ACC112 (cell line): Measurements from ENCODE around the gene ACADM.
"Not testable (repeated sequence)": the region's sequence is repeated elsewhere in the genome, so short reads cannot be mapped to it uniquely, and the experiment has no call there.

ENCODE experiments used
- H2AFZ ChIP-seq: fragments of 200-600 bp; sonication (generic); one replicate; pipeline ENCODE4 v1.6.0; 2017; ENCODE audit warnings: antibody characterized with exemption, low read length; ENCODE audit not compliant: unreplicated experiment
- H3K27ac ChIP-seq: fragments of 200-600 bp; sonication (generic); 2 replicates; pipeline ENCODE4 v1.5.1; 2014; ENCODE audit warnings: low read depth, mild to moderate bottlenecking, antibody characterized with exemption, low read length, moderate library complexity
- H3K27me3 ChIP-seq: fragments of 200-600 bp; sonication (generic); 2 replicates; pipeline ENCODE4 v1.6.1; 2014; ENCODE audit warnings: mild to moderate bottlenecking, antibody characterized with exemption, low read length, moderate library complexity, mixed read lengths; ENCODE audit not compliant: insufficient read depth
- H3K36me3 ChIP-seq: fragments of 200-600 bp; sonication (generic); 2 replicates; pipeline ENCODE4 v1.6.1; 2016; ENCODE audit warnings: mild to moderate bottlenecking, antibody characterized with exemption, low read length, moderate library complexity, mixed read lengths; ENCODE audit not compliant: insufficient read depth
- H3K4me1 ChIP-seq: fragments of 200-600 bp; sonication (generic); one replicate; pipeline ENCODE4 v1.6.1; 2016; ENCODE audit warnings: low read length, mixed read lengths; ENCODE audit not compliant: insufficient read depth, unreplicated experiment, control insufficient read depth
- H3K4me3 ChIP-seq: fragments of 200-600 bp; sonication (generic); 2 replicates; pipeline ENCODE4 v1.5.1; 2014; ENCODE audit warnings: mild to moderate bottlenecking, low read depth, low read length
- H3K79me2 ChIP-seq: fragments of 200-600 bp; sonication (generic); one replicate; pipeline ENCODE4 v1.6.0; 2016; ENCODE audit warnings: low read length; ENCODE audit not compliant: control insufficient read depth, unreplicated experiment, insufficient read depth

Gene ACADM

GRCh38 chr1:75771978-75772377 is 47.5 kb downstream of the ACADM start:
- Histone ChIP-seq H3K27ac (no peak overlapping the region), H3K27me3 (no peaks in the 10 kb centered on the region), H3K4me3 (no peak overlapping the region), H3K79me2 (no peaks in the 10 kb centered on the region), H2AFZ (no peak overlapping the region), H3K4me1 (no peaks in the 10 kb centered on the region), H3K36me3 (no peaks in the 10 kb centered on the region)

GRCh38 chr1:75777812-75778211 is 53.3 kb downstream of the ACADM start:
- H2AFZ ChIP-seq, H3K27ac ChIP-seq, H3K79me2 ChIP-seq, H3K36me3 ChIP-seq, H3K4me3 ChIP-seq, H3K4me1 ChIP-seq, H3K27me3 ChIP-seq: not testable (repeated sequence)

- H3K36me3 ChIP-seq, H3K4me1 ChIP-seq, H3K4me3 ChIP-seq, H3K27ac ChIP-seq, H3K79me2 ChIP-seq, H3K27me3 ChIP-seq, H2AFZ ChIP-seq: not testable (repeated sequence)
Observed at GRCh38 chr1:75778694-75779093, 54.2 kb downstream of the ACADM start.

GRCh38 chr1:75780183-75780582 is 55.7 kb downstream of the ACADM start:
- H2AFZ ChIP-seq, H3K79me2 ChIP-seq, H3K27me3 ChIP-seq, H3K36me3 ChIP-seq, H3K4me3 ChIP-seq, H3K4me1 ChIP-seq, H3K27ac ChIP-seq: not testable (repeated sequence)

- Histone ChIP-seq H3K79me2 (peaks cover 29% of the 10 kb centered on the region), H3K36me3 (peaks cover 20% of the 10 kb centered on the region)
- not testable (repeated sequence) for H3K27ac ChIP-seq, H3K27me3 ChIP-seq, H2AFZ ChIP-seq, H3K4me3 ChIP-seq, H3K4me1 ChIP-seq
Observed at GRCh38 chr1:75783920-75784319, 59.4 kb downstream of the ACADM start.

- Histone ChIP-seq H3K36me3 (peaks cover 30% of the 10 kb centered on the region), H3K4me1 (peaks cover 18% of the 10 kb centered on the region), H3K4me3 (peak overlapping the region; percentile 93), H3K27ac (peak overlapping the region; percentile 37), H3K79me2 (peaks cover 44% of the 10 kb centered on the region), H3K27me3 (no peaks in the 10 kb centered on the region), H2AFZ (peak overlapping the region; percentile 94)
Observed at GRCh38 chr1:75785320-75785982, 60.9 kb downstream of the ACADM start.

GRCh38 chr1:75785983-75786853 is 61.7 kb downstream of the ACADM start, which contains the start of gene RABGGTB:
Gene RABGGTB, plus strand, starts transcription at chr1:75786256. Its CDS starts 16 bp downstream, at chr1:75786272.
- peaks cover 31% of the 10 kb centered on the region for H3K36me3 ChIP-seq
- H3K27me3 ChIP-seq, result no peaks in the 10 kb centered on the region
- peak within 1 kb of the TSS; percentile 58 for H3K27ac ChIP-seq
- H3K4me3 ChIP-seq, result peak within 1 kb of the TSS; percentile 93
- peaks cover 51% of the 10 kb centered on the region for H3K79me2 ChIP-seq
- H2AFZ ChIP-seq, result peak within 1 kb of the TSS; percentile 94
- peaks cover 26% of the 10 kb centered on the region for H3K4me1 ChIP-seq

GRCh38 chr1:75786901-75787493 is 62.5 kb downstream of the ACADM start:
- H3K4me1 ChIP-seq, result peaks cover 29% of the 10 kb centered on the region
- peak overlapping the region; percentile 58 for H3K27ac ChIP-seq
- H3K4me3 ChIP-seq, result peak overlapping the region; percentile 93
- peaks cover 39% of the 10 kb centered on the region for H3K36me3 ChIP-seq
- no peaks in the 10 kb centered on the region for H3K27me3 ChIP-seq
- H3K79me2 ChIP-seq, result peaks cover 57% of the 10 kb centered on the region
- no peak overlapping the region for H2AFZ ChIP-seq

- Histone ChIP-seq H3K27ac (peak overlapping the region; percentile 58; the same call in 1 of the 2 replicates), H3K27me3 (no peaks in the 10 kb centered on the region), H2AFZ (no peak overlapping the region), H3K4me3 (peak overlapping the region; percentile 93), H3K36me3 (peaks cover 44% of the 10 kb centered on the region), H3K79me2 (peaks cover 61% of the 10 kb centered on the region), H3K4me1 (peaks cover 29% of the 10 kb centered on the region)
Observed at GRCh38 chr1:75787524-75787923, 63.0 kb downstream of the ACADM start.

GRCh38 chr1:75789988-75790387 is 65.5 kb downstream of the ACADM start:
- H2AFZ ChIP-seq, result no peak overlapping the region
- H3K27ac ChIP-seq, result 0 out of 2 replicates have a peak overlapping the region, but pooled peaks have one; percentile 20
- peaks cover 63% of the 10 kb centered on the region for H3K36me3 ChIP-seq
- H3K79me2 ChIP-seq, result peaks cover 61% of the 10 kb centered on the region
- peaks cover 29% of the 10 kb centered on the region for H3K4me1 ChIP-seq
- H3K4me3 ChIP-seq, result peak overlapping the region; percentile 93
- H3K27me3 ChIP-seq, result no peaks in the 10 kb centered on the region
